Dendritic cell treated with granulocyte-macrophage colony-stimulating factor and Interleukin-4, amounts not matched to agents 40 ng/mL and 50 ng/mL, for 4 days (primary cell): ENCODE measurements around the gene TRABD2B.

Experiments
- H3K27ac Mint-ChIP-seq: one replicate; pipeline ENCODE4 v1.8.0; 2022; ENCODE audit warnings: mild to moderate bottlenecking, mixed read lengths
- H3K27me3 Mint-ChIP-seq: one replicate; pipeline ENCODE4 v1.8.0; 2022; ENCODE audit warnings: mild to moderate bottlenecking, mixed read lengths
- H3K36me3 Mint-ChIP-seq: one replicate; pipeline ENCODE4 v1.8.0; 2022; ENCODE audit warnings: low read depth, mixed read lengths
- H3K4me1 Mint-ChIP-seq: one replicate; pipeline ENCODE4 v1.8.0; 2022; ENCODE audit warnings: low read depth, mixed read lengths
- H3K4me3 Mint-ChIP-seq: one replicate; pipeline ENCODE4 v1.8.0; 2022; ENCODE audit warnings: mild to moderate bottlenecking, moderate library complexity, mixed read lengths
- H3K9me3 Mint-ChIP-seq: one replicate; pipeline ENCODE4 v1.8.0; 2022; ENCODE audit warnings: mixed read lengths
- intact Hi-C: fragments of 100-400 bp; cut with micrococcal nuclease; formaldehyde crosslinking; loops from one replicate; pipeline ENCODE4 v1.15.0; 2022

Gene TRABD2B

DNA sequence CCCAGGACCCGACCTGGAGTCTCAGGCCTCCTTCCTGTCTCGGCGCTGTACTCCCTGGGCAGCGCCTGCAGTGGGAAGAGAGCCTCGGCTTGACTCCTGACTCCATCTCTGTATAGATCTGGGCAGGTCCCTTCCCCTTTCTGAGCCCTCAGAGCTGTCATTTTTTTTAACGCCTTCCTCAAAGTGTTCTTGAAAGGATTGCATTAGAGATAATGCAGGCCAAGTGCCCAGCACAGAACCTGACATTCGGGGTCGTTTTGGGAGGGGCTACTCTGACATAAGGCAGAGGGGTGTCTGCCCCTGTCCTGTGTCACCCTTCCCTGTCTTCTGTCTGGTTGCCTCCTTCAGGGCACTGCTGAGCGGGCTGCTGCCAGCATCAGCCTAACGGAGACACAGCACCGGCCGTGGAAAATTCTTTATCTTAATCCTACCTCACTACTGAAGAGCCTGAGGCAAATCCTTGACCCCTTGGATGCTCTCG lies 271.6 kb downstream of the TRABD2B start:
- Mint-ChIP-seq H3K9me3 (no peaks in the 10 kb centered on the region), H3K4me3 (no peak overlapping the region), H3K36me3 (no peaks in the 10 kb centered on the region), H3K4me1 (peaks cover 7% of the 10 kb centered on the region), H3K27me3 (peaks cover 59% of the 10 kb centered on the region), H3K27ac (no peak overlapping the region)
- intact Hi-C loops = no loop called here

DNA sequence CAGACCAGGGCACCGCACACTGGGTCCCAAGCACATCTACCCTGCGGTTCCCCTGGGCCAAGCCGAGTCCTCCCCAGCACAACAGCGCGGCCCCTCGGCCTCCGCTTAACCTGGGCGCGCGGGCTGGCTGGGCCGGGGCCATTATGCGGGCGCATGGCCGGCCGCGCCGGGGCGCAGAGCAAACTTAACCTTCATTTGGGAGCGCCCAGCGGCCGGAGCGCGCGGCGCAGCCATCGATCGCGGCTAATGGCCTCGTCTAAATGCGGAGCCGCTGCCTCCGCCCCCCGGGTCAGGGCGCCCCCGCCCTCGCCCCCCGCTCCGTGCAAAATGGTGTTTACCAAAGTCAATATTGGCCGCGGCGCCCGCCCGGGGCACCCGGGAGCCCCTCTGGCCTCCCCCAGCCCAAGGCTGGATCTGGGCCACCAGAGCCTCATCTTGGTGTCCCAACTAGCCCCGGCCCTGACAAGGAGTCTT lies 272.1 kb downstream of the TRABD2B start:
- intact Hi-C loops = no loop called here
- no peak overlapping the region for H3K27ac Mint-ChIP-seq
- H3K4me1 Mint-ChIP-seq = peaks cover 7% of the 10 kb centered on the region
- H3K36me3 Mint-ChIP-seq = no peaks in the 10 kb centered on the region
- no peak overlapping the region for H3K4me3 Mint-ChIP-seq
- no peaks in the 10 kb centered on the region for H3K9me3 Mint-ChIP-seq
- H3K27me3 Mint-ChIP-seq = peaks cover 59% of the 10 kb centered on the region

GRCh38 chr1:47724432-47724999 lies 272.7 kb downstream of the TRABD2B start:
- Mint-ChIP-seq H3K27ac (no peak overlapping the region), H3K27me3 (peaks cover 64% of the 10 kb centered on the region), H3K4me3 (no peak overlapping the region), H3K9me3 (no peaks in the 10 kb centered on the region), H3K36me3 (no peaks in the 10 kb centered on the region), H3K4me1 (peaks cover 7% of the 10 kb centered on the region)
- intact Hi-C loops = no loop called here

- peaks cover 7% of the 10 kb centered on the region for H3K4me1 Mint-ChIP-seq
- intact Hi-C loops = no loop called here
- H3K4me3 Mint-ChIP-seq = no peak overlapping the region
- no peaks in the 10 kb centered on the region for H3K9me3 Mint-ChIP-seq
- H3K36me3 Mint-ChIP-seq = no peaks in the 10 kb centered on the region
- peaks cover 65% of the 10 kb centered on the region for H3K27me3 Mint-ChIP-seq
- no peak overlapping the region for H3K27ac Mint-ChIP-seq
Observed at GRCh38 chr1:47722909-47723580, 274.1 kb downstream of the TRABD2B start.

DNA sequence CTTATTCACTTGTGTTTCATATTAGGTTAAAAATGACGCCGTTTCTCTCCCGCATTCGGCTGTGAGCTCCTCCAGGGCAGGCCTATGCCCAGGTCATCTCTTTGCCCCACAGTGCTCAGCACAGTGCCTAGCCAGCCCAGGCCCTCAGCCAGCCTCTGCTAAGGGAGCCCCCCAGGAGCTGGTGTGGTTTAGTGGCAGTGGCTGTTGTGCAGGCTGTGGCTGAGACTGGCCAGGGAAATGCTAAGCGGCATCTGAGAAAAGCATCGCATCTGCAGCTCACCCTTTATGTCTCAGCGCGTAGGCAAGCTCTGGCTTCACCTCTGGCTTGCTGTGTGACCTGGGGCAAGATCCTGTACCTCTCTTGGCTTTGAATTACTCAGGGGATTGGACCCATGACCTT lies 275.1 kb downstream of the TRABD2B start:
- Mint-ChIP-seq H3K27me3 (peaks cover 62% of the 10 kb centered on the region), H3K9me3 (no peaks in the 10 kb centered on the region), H3K36me3 (no peaks in the 10 kb centered on the region), H3K4me1 (peaks cover 7% of the 10 kb centered on the region), H3K27ac (no peak overlapping the region), H3K4me3 (no peak overlapping the region)
- intact Hi-C loops = no loop called here

- H3K4me1 Mint-ChIP-seq = no peaks in the 10 kb centered on the region
- no peak overlapping the region for H3K4me3 Mint-ChIP-seq
- no peaks in the 10 kb centered on the region for H3K9me3 Mint-ChIP-seq
- no peak overlapping the region for H3K27ac Mint-ChIP-seq
- H3K36me3 Mint-ChIP-seq = no peaks in the 10 kb centered on the region
- intact Hi-C loops = no loop called here
- peaks cover 57% of the 10 kb centered on the region for H3K27me3 Mint-ChIP-seq
Observed at GRCh38 chr1:47720111-47720510, 277.1 kb downstream of the TRABD2B start.

- Mint-ChIP-seq H3K4me3 (no peak overlapping the region), H3K36me3 (no peaks in the 10 kb centered on the region), H3K27me3 (peaks cover 50% of the 10 kb centered on the region), H3K9me3 (no peaks in the 10 kb centered on the region), H3K27ac (no peak overlapping the region), H3K4me1 (no peaks in the 10 kb centered on the region)
- intact Hi-C loops = loop anchor here (10.0 kb wide), 1 partner anchor 543 kb away; no protein-coding TSS in a partner anchor
Observed at GRCh38 chr1:47717341-47717740, 279.8 kb downstream of the TRABD2B start.

- Mint-ChIP-seq H3K36me3 (no peaks in the 10 kb centered on the region), H3K9me3 (no peaks in the 10 kb centered on the region)
Observed at GRCh38 chr1:47713975-47714767, 283.0 kb downstream of the TRABD2B start.

GRCh38 chr1:47713333-47713953 lies 283.7 kb downstream of the TRABD2B start:
- intact Hi-C loops = loop anchor here (10.0 kb wide), 1 partner anchor 539 kb away; no protein-coding TSS in a partner anchor
- H3K4me3 Mint-ChIP-seq = no peak overlapping the region

More at GRCh38 chr1:47713975-47714767, 283.0 kb downstream of the TRABD2B start:
- Mint-ChIP-seq H3K27me3 (peaks cover 66% of the 10 kb centered on the region), H3K4me1 (peaks cover 12% of the 10 kb centered on the region), H3K4me3 (no peak overlapping the region), H3K27ac (no peak overlapping the region)
- intact Hi-C loops = loop anchor here (10.0 kb wide), 1 partner anchor 539 kb away; no protein-coding TSS in a partner anchor

GRCh38 chr1:47712596-47713299 lies 284.4 kb downstream of the TRABD2B start:
- no peaks in the 10 kb centered on the region for H3K36me3 Mint-ChIP-seq
- intact Hi-C loops = loop anchor here (10.0 kb wide), 1 partner anchor 538 kb away; no protein-coding TSS in a partner anchor
- no peaks in the 10 kb centered on the region for H3K9me3 Mint-ChIP-seq
- H3K4me3 Mint-ChIP-seq = no peak overlapping the region
- peaks cover 26% of the 10 kb centered on the region for H3K4me1 Mint-ChIP-seq
- H3K27ac Mint-ChIP-seq = no peak overlapping the region
- H3K27me3 Mint-ChIP-seq = peaks cover 78% of the 10 kb centered on the region

More at GRCh38 chr1:47713333-47713953, 283.7 kb downstream of the TRABD2B start:
- no peaks in the 10 kb centered on the region for H3K9me3 Mint-ChIP-seq
- H3K36me3 Mint-ChIP-seq = no peaks in the 10 kb centered on the region
- no peak overlapping the region for H3K27ac Mint-ChIP-seq
- H3K4me1 Mint-ChIP-seq = peaks cover 20% of the 10 kb centered on the region
- peaks cover 74% of the 10 kb centered on the region for H3K27me3 Mint-ChIP-seq

- no peaks in the 10 kb centered on the region for H3K9me3 Mint-ChIP-seq
- H3K36me3 Mint-ChIP-seq = no peaks in the 10 kb centered on the region
- H3K4me1 Mint-ChIP-seq = peaks cover 26% of the 10 kb centered on the region
- H3K27me3 Mint-ChIP-seq = peaks cover 84% of the 10 kb centered on the region
- no peak overlapping the region for H3K4me3 Mint-ChIP-seq
- intact Hi-C loops = loop anchor here (10.0 kb wide), 1 partner anchor 537 kb away; no protein-coding TSS in a partner anchor
- no peak overlapping the region for H3K27ac Mint-ChIP-seq
Observed at GRCh38 chr1:47711848-47712492, 285.2 kb downstream of the TRABD2B start.

- Mint-ChIP-seq H3K4me3 (no peak overlapping the region), H3K27ac (no peak overlapping the region), H3K4me1 (peaks cover 26% of the 10 kb centered on the region), H3K27me3 (peaks cover 85% of the 10 kb centered on the region), H3K9me3 (no peaks in the 10 kb centered on the region), H3K36me3 (no peaks in the 10 kb centered on the region)
- intact Hi-C loops = loop anchor here (10.0 kb wide), 1 partner anchor 537 kb away; no protein-coding TSS in a partner anchor
Observed at GRCh38 chr1:47711184-47711847, 285.9 kb downstream of the TRABD2B start.
